Frontal cortex (tissue), 4 donors: Measurements from ENCODE around the gene TBCK. TPM values are rescaled to one million over a fixed set of nuclear protein-coding genes. Genes with fewer than 3 reads are reported as not detected.
"Not testable (repeated sequence)": the region's sequence is repeated elsewhere in the genome, so short reads cannot be mapped to it uniquely, and the experiment has no call there.

Source experiments
- DNase-seq, 2 donors: peaks; one replicate each; pipeline ENCODE4 v3.0.0; 2012; ENCODE audit warnings: low spot score in 2 of 2
- FAIRE-seq: peaks from 2 replicates; lab custom pipeline; 2012; peaks lifted over from hg19 to GRCh38; lab: Jason Lieb, UNC
- total RNA-seq: library from RNA; depleted of rRNA; stranded (reverse); fragments of >200 nt; gene quantifications from one replicate; pipeline ENCODE4 v1.2.3, GENCODE V29; 2014
- donor health status: control.
- donor health status: control.
- donor health status: control.

Gene TBCK
- total RNA-seq, 1 donor from 2014 or later: 116 TPM

GRCh38 chr4:106149026-106149425, 167.0 kb downstream of the TBCK start:
- FAIRE-seq (no peak), DNase-seq (no peak)

DNA sequence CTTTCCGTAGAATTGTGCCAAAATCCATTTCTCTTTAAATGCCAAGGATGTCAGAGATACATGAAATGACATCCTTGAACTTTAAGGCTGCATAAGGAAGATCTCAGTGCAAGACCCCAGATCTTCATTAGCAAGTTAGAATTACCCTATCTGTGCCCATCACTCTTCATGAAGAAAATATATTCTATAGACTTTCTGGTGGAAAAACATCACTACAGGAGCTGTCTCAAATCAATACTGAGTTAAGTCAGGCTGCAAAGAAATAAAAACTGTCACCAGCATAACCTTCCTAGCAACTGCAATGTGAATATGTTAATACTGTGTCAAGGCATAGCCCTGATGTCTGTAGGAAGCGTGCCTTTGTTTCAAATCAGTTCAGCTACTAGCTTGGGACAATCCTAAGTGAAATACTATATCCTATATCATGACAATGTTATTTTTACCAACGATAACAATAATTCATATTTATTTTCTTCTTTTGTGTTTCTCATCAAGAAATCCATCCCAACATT, 173.3 kb downstream of the TBCK start:
- FAIRE-seq: no peak
- no peak for DNase-seq

DNA sequence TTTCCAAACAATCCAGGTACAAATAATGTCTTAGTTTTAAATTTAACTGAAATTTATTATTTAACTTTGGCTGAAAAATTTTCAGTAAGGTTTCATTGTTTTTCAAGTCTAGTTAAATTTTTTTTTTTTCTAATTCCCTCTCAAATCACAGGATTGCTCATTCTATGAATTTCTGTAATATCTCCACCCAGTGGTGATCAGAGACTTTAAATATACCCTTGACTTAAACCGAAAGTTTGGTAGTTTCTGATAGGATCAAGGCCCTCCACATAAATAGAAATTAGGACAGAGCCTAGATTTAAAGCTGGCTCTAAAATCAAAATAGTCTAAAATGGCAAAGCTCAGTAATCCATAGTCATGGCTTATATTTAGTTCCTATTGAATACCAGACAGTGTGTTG, 175.4 kb downstream of the TBCK start:
- DNase-seq (no peak), FAIRE-seq (no peak)

GRCh38 chr4:106136777-106137331, 179.2 kb downstream of the TBCK start:
- FAIRE-seq (no peak), DNase-seq (no peak)

GRCh38 chr4:106132045-106132444, 184.0 kb downstream of the TBCK start:
- DNase-seq: no peak
- no peak for FAIRE-seq

DNA sequence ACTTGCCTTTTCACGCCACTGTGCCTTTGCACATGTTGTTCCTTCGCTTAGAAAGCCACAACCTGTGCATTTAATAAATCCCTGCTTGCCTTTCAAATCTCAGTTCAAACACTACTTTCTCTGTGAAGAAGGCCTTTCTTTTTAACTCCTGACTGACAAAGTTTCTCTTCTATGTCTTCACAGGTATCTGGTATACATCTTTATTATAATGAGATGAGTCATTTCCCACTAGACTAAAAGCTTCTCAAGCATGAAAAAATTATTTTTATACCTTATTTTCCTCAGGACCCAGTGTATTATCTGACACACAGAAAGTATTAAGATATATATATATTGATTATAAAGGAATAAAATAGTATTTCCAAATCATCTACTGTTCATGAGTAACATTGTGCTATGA, 189.9 kb downstream of the TBCK start:
- DNase-seq: no peak
- no peak for FAIRE-seq

GRCh38 chr4:106119949-106120555, 196.0 kb downstream of the TBCK start:
- not testable (repeated sequence) for DNase-seq, FAIRE-seq

- FAIRE-seq (no peak), DNase-seq (no peak)
Observed at GRCh38 chr4:106116025-106116424, 200.0 kb downstream of the TBCK start.

DNA sequence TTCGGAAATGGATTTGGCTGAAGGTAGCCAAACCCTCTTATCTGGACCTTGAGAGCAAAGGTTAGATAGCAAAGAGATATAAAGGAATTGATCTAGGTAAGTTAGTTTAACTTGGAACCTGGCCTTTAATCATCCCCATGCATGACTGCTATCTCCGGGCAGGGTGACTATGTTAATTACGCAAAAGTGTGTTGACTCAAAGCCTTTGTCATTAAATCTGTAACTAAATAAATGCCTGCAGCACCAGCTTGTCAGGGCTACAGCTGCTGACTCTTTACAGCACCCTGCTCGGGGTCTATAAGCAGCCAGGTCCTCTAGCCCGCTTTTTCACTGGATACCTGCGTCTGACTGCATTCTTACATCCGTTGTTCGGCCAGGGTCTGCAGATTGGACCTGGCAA, 201.7 kb downstream of the TBCK start:
- FAIRE-seq (no peak), DNase-seq (no peak)

DNA sequence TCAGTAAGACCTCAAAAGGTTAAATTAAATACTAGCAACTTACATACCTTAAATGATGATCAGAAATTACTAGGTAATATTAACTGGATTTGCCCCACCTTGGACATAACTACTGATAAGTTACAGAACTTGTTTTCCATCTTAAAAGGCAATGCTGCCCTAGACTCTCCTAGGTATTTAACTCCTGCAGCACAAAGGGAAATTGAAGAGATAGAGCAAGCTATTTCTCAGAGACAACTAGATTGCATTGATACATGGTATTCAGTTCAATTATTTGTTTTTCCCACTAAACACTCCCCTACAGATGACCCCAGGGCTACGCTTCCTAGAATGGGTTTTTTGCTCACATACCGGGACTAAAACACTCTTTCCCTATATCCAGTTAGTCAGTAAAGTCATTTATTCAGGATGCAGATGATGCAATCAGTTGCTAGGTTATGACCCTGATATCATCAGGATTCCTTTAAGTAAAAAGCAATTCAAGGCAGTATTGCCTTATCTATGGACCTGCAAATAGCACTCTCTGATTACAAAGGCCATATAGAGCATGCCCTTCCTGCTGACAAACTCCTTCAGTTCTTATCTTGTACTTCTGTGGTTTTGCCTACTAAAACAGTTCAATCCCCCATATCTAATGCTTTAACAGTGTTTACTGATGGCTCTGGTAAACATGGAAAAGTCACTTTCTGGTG, 204.1 kb downstream of the TBCK start:
- DNase-seq, FAIRE-seq: not testable (repeated sequence)

- FAIRE-seq (no peak), DNase-seq (no peak)
Observed at GRCh38 chr4:106109929-106110328, 206.1 kb downstream of the TBCK start.

DNA sequence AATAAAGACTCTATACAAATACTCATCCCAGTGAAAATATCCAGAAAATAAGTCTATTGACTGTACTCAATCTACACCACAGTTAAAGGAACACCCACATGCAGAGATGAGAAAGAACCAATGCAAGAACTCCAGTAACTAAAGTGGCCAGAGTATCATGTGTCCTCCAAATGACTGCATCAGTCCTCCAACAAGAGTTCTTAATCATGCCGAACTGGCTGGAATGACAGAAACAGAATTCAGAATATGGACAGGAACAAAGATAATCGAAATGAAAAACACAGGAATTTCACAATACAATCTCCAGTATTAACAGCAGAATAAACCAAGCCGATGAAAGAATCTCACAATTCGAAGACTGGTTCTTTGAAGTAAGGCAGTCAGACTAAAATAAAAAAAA, 210.3 kb downstream of the TBCK start:
- DNase-seq: no peak
- no peak for FAIRE-seq

GRCh38 chr4:106104276-106104675, 211.7 kb downstream of the TBCK start:
- DNase-seq (no peak), FAIRE-seq (no peak)

GRCh38 chr4:106096454-106096853, 219.6 kb downstream of the TBCK start:
- no peak for FAIRE-seq
- DNase-seq: no peak

DNA sequence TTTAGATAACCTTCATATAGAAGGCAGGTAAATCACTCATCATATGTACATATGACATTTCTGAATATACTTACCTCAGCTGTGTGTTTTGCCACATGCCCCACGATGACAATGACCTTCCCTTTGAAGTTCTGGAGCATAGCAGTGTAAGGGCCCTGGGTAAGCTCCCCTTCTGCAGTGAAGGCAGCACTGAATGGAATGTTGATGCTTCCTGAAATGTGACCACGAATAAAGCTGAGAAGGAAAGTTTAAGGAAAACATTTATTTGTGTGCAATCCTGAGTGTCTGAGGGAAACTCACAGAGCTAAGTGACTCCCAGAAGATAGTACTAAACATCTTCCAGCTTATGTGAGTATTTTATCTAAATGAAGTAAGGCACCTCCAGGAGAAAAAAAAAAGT, 220.6 kb downstream of the TBCK start:
- DNase-seq: no peak
- FAIRE-seq: no peak

GRCh38 chr4:106092361-106093040, 223.5 kb downstream of the TBCK start:
- DNase-seq (no peak), FAIRE-seq (no peak)

DNA sequence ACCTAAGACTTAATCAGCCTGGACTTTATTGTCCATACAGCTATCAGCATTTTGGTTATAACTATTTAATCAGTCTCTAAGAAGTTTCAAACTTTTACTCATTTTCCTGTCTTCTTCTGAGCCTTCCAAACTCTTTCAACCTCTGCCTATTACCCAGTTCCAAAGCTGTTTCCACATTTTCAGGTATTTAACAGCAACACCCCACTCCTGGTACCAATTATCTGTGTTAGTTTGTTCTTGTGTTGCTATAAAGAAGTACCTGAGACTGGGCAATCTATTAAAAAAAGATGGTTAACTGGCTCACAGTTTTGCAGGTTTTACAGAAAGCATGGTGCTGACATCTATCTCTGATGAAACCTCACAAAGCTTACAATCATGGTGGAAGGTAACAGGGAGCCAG, 225.2 kb downstream of the TBCK start:
- no peak for DNase-seq
- FAIRE-seq: no peak

- FAIRE-seq (no peak), DNase-seq (no peak)
Observed at GRCh38 chr4:106083065-106083464, 232.9 kb downstream of the TBCK start.

DNA sequence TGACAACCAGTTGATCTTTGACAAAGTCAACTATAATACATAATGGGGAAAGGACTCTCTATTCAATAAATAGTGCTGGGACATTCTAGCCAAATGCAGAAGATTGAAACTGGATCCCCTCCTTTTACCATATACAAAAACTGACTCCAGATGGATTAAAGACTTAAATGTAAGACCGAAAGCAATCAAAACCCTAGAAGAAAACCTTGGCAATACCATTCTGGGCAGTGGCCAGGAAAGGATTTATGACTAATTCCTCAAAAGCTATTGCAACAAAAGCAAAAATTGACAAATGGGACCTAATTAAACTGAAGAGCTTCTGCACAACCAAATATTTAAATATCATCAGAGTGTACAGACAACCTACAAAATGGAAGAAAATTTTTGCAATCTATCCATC, 235.6 kb downstream of the TBCK start:
- DNase-seq (no peak), FAIRE-seq (no peak)

- no peak for DNase-seq
- FAIRE-seq: no peak
Observed at GRCh38 chr4:106079616-106080015, 236.4 kb downstream of the TBCK start.

DNA sequence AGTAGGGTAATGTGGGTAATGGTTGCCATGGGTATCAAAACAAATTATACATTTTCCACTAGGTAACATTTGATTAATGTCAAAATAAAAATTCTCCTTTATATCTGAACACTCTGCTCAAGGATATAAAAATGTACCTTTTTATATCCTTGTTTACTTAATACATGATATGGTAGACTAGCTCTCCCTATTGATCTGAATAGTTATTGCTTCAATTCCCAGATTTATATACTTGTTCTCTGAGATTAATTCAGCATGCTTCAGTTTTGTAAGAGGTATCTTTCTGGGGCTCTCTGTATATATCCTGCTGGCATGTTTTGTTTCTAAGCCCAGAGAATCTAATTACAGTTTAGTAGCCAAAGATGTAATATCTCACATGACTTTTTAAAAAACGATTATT, 251.0 kb downstream of the TBCK start:
- FAIRE-seq (no peak), DNase-seq (no peak)
